HL-60 (cell line): ENCODE measurements around the gene SPDYC.

Experiments used
- DNase-seq, 2 experiments: peaks; one replicate each; pipeline ENCODE4 v3.0.0-alpha.2; 2010 to 2020; ENCODE audit warnings: low read depth in 1 of 2, low spot score in 1 of 2
- H3K27ac ChIP-seq: fragments of 250-450 bp; sonication (Bioruptor Pico); replicated peaks from 2 replicates; pipeline ENCODE4 v1.5.1; 2020; ENCODE audit warnings: mild to moderate bottlenecking, moderate library complexity
- H3K27me3 ChIP-seq: fragments of 250-450 bp; sonication (Bioruptor Pico); 2 replicates; pipeline ENCODE4 v1.5.1; 2021; ENCODE audit warnings: mild to moderate bottlenecking, moderate library complexity; ENCODE audit not compliant: insufficient read depth, poor library complexity, severe bottlenecking
- H3K4me3 ChIP-seq: replicated peaks from 2 replicates; pipeline ENCODE4 v1.5.1; 2011; ENCODE audit warnings: mild to moderate bottlenecking, control low read depth, low read length; ENCODE audit not compliant: insufficient read depth
- CTCF ChIP-seq: IDR thresholded peaks from one replicate; pipeline ENCODE4 v1.5.1; 2011; ENCODE audit warnings: low read length, control low read depth, inconsistent platforms; ENCODE audit not compliant: insufficient read depth
- GABPA ChIP-seq: IDR thresholded peaks from 2 replicates; pipeline ENCODE4 v1.6.1; 2012; ENCODE audit warnings: low read depth
- POLR2AphosphoS5 ChIP-seq: IDR thresholded peaks from 2 replicates; pipeline ENCODE4 v1.6.1; 2012; ENCODE audit warnings: low read depth
- REST ChIP-seq: IDR thresholded peaks from 2 replicates; pipeline ENCODE4 v1.6.1; 2012; ENCODE audit warnings: low read depth; ENCODE audit not compliant: insufficient replicate concordance
- SPI1 ChIP-seq: IDR thresholded peaks from 2 replicates; pipeline ENCODE4 v1.6.1; 2012; ENCODE audit warnings: low read depth, mild to moderate bottlenecking, borderline replicate concordance

SPDYC gene

GRCh38 chr11:65214212-65214845, 44.3 kb downstream of the SPDYC start:
- Histone ChIP-seq H3K27ac (peak overlapping the region; percentile 90), H3K4me3 (no peak overlapping the region), H3K27me3 (no peaks in the 10 kb centered on the region)
- DNase-seq, result peak in 1 of 2 experiments; percentile 14
- no peak for TF ChIP-seq SPI1

- Histone ChIP-seq H3K27me3 (no peaks in the 10 kb centered on the region), H3K4me3 (no peak overlapping the region), H3K27ac (no peak overlapping the region)
Measured at GRCh38 chr11:65215441-65216076, 45.5 kb downstream of the SPDYC start.

GRCh38 chr11:65216830-65217229, 46.8 kb downstream of the SPDYC start:
- no peaks in the 10 kb centered on the region for H3K27me3 ChIP-seq
- no peak overlapping the region for H3K27ac ChIP-seq
- TF ChIP-seq CTCF, result no peak
- TF ChIP-seq POLR2AphosphoS5, result no peak
- TF ChIP-seq SPI1, result no peak
- TF ChIP-seq REST, result no peak
- TF ChIP-seq GABPA, result no peak
- no peak overlapping the region for H3K4me3 ChIP-seq
- no peak for DNase-seq

More at GRCh38 chr11:65215441-65216076, 45.5 kb downstream of the SPDYC start:
- DNase-seq, result no peak
- TF ChIP-seq POLR2AphosphoS5, result no peak
- no peak for TF ChIP-seq GABPA
- TF ChIP-seq REST, result no peak
- no peak for TF ChIP-seq CTCF
- TF ChIP-seq SPI1, result no peak

- no peak overlapping the region for H3K27ac ChIP-seq
- TF ChIP-seq REST (no peak), POLR2AphosphoS5 (no peak), GABPA (no peak), CTCF (no peak), SPI1 (no peak)
- H3K4me3 ChIP-seq, result no peak overlapping the region
- no peak for DNase-seq
- no peaks in the 10 kb centered on the region for H3K27me3 ChIP-seq
Measured at GRCh38 chr11:65217441-65218423, 47.7 kb downstream of the SPDYC start.
